GM12891 (cell line): ENCODE measurements around the gene SACS.

Source experiments
- POLR2A ChIP-seq: IDR thresholded peaks from 2 replicates; pipeline ENCODE4 v1.6.1; 2011; ENCODE audit warnings: low read depth, low read length, control low read depth
- POLR2AphosphoS5 ChIP-seq: IDR thresholded peaks from 2 replicates; pipeline ENCODE4 v1.6.1; 2011; ENCODE audit warnings: low read depth, low read length, control low read depth

- TF ChIP-seq POLR2AphosphoS5 (no peak), POLR2A (no peak)
Measured at GRCh38 chr13:23288564-23288963, 144.9 kb downstream of the SACS start.
